SK-N-MC (cell line): ENCODE data around the gene TRH.
"Not testable (repeated sequence)": the region's sequence is repeated elsewhere in the genome, so short reads cannot be mapped to it uniquely, and the experiment has no call there.

Source experiments
- EZH2 ChIP-seq: fragments of 200-600 bp; sonication (generic); IDR thresholded peaks from one replicate; pipeline ENCODE4 v1.6.1; 2017; ENCODE audit warnings: antibody characterized with exemption
- FOXP2 ChIP-seq: optimal IDR thresholded peaks from 2 replicates; pipeline ENCODE3; 2011; ENCODE audit warnings: mild to moderate bottlenecking, moderate library complexity; ENCODE audit not compliant: insufficient read depth; ENCODE audit errors: extremely low read length, control extremely low read depth
- POLR2AphosphoS5 ChIP-seq: IDR thresholded peaks from 2 replicates; pipeline ENCODE4 v1.6.1; 2012; ENCODE audit warnings: mild to moderate bottlenecking, low read depth, low read length, borderline replicate concordance

DNA sequence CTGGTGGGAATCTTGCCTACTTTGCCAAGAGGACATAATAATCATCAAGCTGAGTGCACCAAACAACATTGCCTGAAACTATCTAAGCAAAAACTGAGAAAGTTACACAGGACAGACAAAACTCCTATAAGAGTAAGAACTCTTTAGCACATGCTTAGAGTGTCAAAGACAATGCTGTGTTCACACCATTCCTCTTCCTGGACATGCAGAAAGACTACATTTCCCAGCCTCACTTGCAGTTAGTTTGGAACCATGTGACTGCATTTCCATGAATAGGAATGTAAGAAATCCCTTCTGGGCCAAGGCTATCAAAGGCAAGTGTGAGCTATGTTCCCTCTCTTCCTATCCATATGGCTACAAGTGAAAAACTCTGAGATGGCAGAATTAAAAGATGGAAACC lies 37.6 kb downstream of the TRH start:
- not testable (repeated sequence) for TF ChIP-seq EZH2, POLR2AphosphoS5, FOXP2
